GM12878 (cell line): Measurements from ENCODE around the gene LANCL2. TPM values are rescaled to one million over a fixed set of nuclear protein-coding genes. Genes with fewer than 3 reads are reported as not detected.

Source experiments
- ATAC-seq: fragments of 200-7000 bp; cut with Tn5 transposase; 3 replicates; pipeline ENCODE4 v1.9.1; 2020; ENCODE audit warnings: mild to moderate bottlenecking, moderate library complexity
- BruUV-seq: library from RNA; stranded (reverse); fragments of 400-500 nt; replicated peaks from 2 replicates; lab custom pipeline; 2021; lab: Mats Ljungman, UMichigan
- CTCF ChIA-PET: fragments of 300-600 bp; sonication (Branson Sonifier 250); formaldehyde crosslinking; extraction: SDS; loops from one replicate; lab custom pipeline; 2021; ENCODE audit warnings: inconsistent platforms; lab: Yijun Ruan, JAX
- POLR2A ChIA-PET: fragments of 350-600 bp; formaldehyde crosslinking; extraction: SDS; loops from one replicate; lab custom pipeline; 2021; ENCODE audit warnings: inconsistent platforms; lab: Charles Lee
- RAD21 ChIA-PET: fragments of 300-600 bp; sonication (Branson Sonifier 250); formaldehyde crosslinking; loops from one replicate; lab custom pipeline; 2023; ENCODE audit warnings: antibody characterized with exemption; ENCODE audit not compliant: unreplicated experiment; lab: Charles Lee
- SMC1A ChIA-PET: fragments of 300-600 bp; sonication (Branson Sonifier 250); formaldehyde crosslinking; loops from one replicate; lab custom pipeline; 2023; ENCODE audit not compliant: unreplicated experiment, uncharacterized antibody; lab: Charles Lee
- DNase-seq: peaks from one replicate; pipeline ENCODE4 v3.0.0-alpha.2; 2011; ENCODE audit warnings: low read depth, low spot score
- FAIRE-seq: peaks from 3 replicates; lab custom pipeline; 2011; peaks lifted over from hg19 to GRCh38; lab: Jason Lieb, UNC
- H2AFZ ChIP-seq: 2 replicates; pipeline ENCODE4 v1.6.0; 2011; ENCODE audit warnings: low read depth, low read length, control low read depth; ENCODE audit not compliant: control insufficient read depth
- H3K27ac ChIP-seq: 2 replicates; pipeline ENCODE4 v1.5.1; 2011; ENCODE audit warnings: control low read depth; ENCODE audit not compliant: control insufficient read depth, insufficient read depth
- H3K27me3 ChIP-seq, 2 experiments: replicated peaks in 1 of 2; 2 replicates each; pipeline versions ENCODE4 v1.6.0 to v1.6.1; 2011; ENCODE audit warnings: low read length in 1 of 2; ENCODE audit not compliant: control insufficient read depth in 2 of 2, insufficient read depth in 2 of 2
- H3K36me3 ChIP-seq, 2 experiments: 2 replicates each; pipeline ENCODE4 v1.5.1; 2011; ENCODE audit warnings: low read length in 1 of 2; ENCODE audit not compliant: control insufficient read depth in 2 of 2, insufficient read depth in 2 of 2
- H3K4me1 ChIP-seq: 2 replicates; pipeline ENCODE4 v1.6.1; 2011; ENCODE audit warnings: mild to moderate bottlenecking, low read length, moderate library complexity, mixed read lengths; ENCODE audit not compliant: control insufficient read depth, insufficient read depth
- H3K4me2 ChIP-seq: 2 replicates; pipeline ENCODE4 v1.6.0; 2011; ENCODE audit warnings: control low read depth; ENCODE audit not compliant: control insufficient read depth, insufficient read depth
- H3K4me3 ChIP-seq: fragments of 200-600 bp; sonication (generic); 2 replicates; pipeline ENCODE4 v1.5.1; 2016
- H3K79me2 ChIP-seq: 2 replicates; pipeline ENCODE4 v1.6.0; 2011; ENCODE audit warnings: low read length; ENCODE audit not compliant: control insufficient read depth, insufficient read depth
- H3K9ac ChIP-seq: 2 replicates; pipeline ENCODE4 v1.8.0; 2011; ENCODE audit warnings: low read length, control low read depth, mixed read lengths; ENCODE audit not compliant: control insufficient read depth, insufficient read depth
- H3K9me3 ChIP-seq: replicated peaks from 3 replicates; pipeline ENCODE4 v1.5.1; 2011; ENCODE audit warnings: mild to moderate bottlenecking, low read length; ENCODE audit not compliant: control insufficient read depth, insufficient read depth
- H4K20me1 ChIP-seq: 2 replicates; pipeline ENCODE4 v1.6.0; 2011; ENCODE audit not compliant: control insufficient read depth, insufficient read depth
- ATF7 ChIP-seq: fragments of 450-650 bp; IDR thresholded peaks from 2 replicates; pipeline ENCODE4 v1.6.1; 2016; ENCODE audit warnings: low read depth, mild to moderate bottlenecking
- BRCA1 ChIP-seq: IDR thresholded peaks from 2 replicates; pipeline ENCODE4 v1.6.1; 2011; ENCODE audit warnings: low read depth, low read length, improper control_type of control experiment
- HDGF ChIP-seq: fragments of 450-650 bp; IDR thresholded peaks from 2 replicates; pipeline ENCODE4 v1.6.1; 2016; ENCODE audit warnings: antibody characterized with exemption
- IRF5 ChIP-seq: fragments of 450-650 bp; IDR thresholded peaks from 2 replicates; pipeline ENCODE4 v1.6.1; 2017; ENCODE audit warnings: borderline replicate concordance
- KAT2A ChIP-seq: conservative IDR thresholded peaks from 2 replicates; pipeline ENCODE4 v1.6.1; 2011; ENCODE audit warnings: low read depth, low read length; ENCODE audit not compliant: control insufficient read depth
- MAX ChIP-seq: IDR thresholded peaks from 2 replicates; pipeline ENCODE4 v1.6.1; 2012; ENCODE audit warnings: low read depth, low read length, improper control_type of control experiment
- MEF2B ChIP-seq: fragments of 450-650 bp; IDR thresholded peaks from 2 replicates; pipeline ENCODE4 v1.6.1; 2018; ENCODE audit warnings: mild to moderate bottlenecking, moderate library complexity; ENCODE audit not compliant: partially characterized antibody, poor library complexity, severe bottlenecking
- PBX3 ChIP-seq: IDR thresholded peaks from 2 replicates; pipeline ENCODE4 v1.6.1; 2011; ENCODE audit warnings: mild to moderate bottlenecking, low read depth, low read length, moderate library complexity; ENCODE audit not compliant: insufficient replicate concordance
- RBBP5 ChIP-seq: fragments of 200-600 bp; sonication (generic); conservative IDR thresholded peaks from 2 replicates; pipeline ENCODE4 v1.6.1; 2016
- SKIL ChIP-seq: fragments of 450-650 bp; IDR thresholded peaks from 2 replicates; pipeline ENCODE4 v1.6.1; 2017; ENCODE audit warnings: mild to moderate bottlenecking, low read depth, inconsistent platforms; ENCODE audit not compliant: poor library complexity, severe bottlenecking
- SREBF2 ChIP-seq: IDR thresholded peaks from 2 replicates; pipeline ENCODE4 v1.6.1; 2012; ENCODE audit warnings: mild to moderate bottlenecking, low read length
- USF2 ChIP-seq: IDR thresholded peaks from 2 replicates; pipeline ENCODE4 v1.6.1; 2011; ENCODE audit warnings: low read depth, low read length, improper control_type of control experiment, borderline replicate concordance
- YY1 ChIP-seq: IDR thresholded peaks from 2 replicates; pipeline ENCODE4 v1.6.1; 2011; ENCODE audit warnings: low read depth, mild to moderate bottlenecking, low read length
- ZNF592 ChIP-seq: fragments of 450-650 bp; IDR thresholded peaks from 2 replicates; pipeline ENCODE4 v1.6.1; 2017; ENCODE audit warnings: mild to moderate bottlenecking, moderate library complexity
- WGBS: methylation state at CpG from one replicate; pipeline ENCODE4 v1.1.6; 2016; ENCODE audit warnings: low lambda C conversion rate; ENCODE audit not compliant: insufficient replicate concordance, insufficient coverage; ENCODE audit errors: missing lambda C conversion rate; 5-methylcytosine and 5-hydroxymethylcytosine counted together
- in situ Hi-C: fragments of 300-500 bp; cut with MboI; formaldehyde crosslinking; loops from 9 replicates; pipeline ENCODE4 v1.14.3; 2018; ENCODE audit warnings: mixed read lengths
- intact Hi-C: fragments of 100-400 bp; cut with micrococcal nuclease; formaldehyde crosslinking; loops from one replicate; pipeline ENCODE4 v1.14.2; 2022; ENCODE audit not compliant: unreplicated experiment
- polyA plus RNA-seq, 11 experiments: library from polyadenylated mRNA; depleted of rRNA in 4 of 11; unstranded in 6 of 11; stranded (reverse) in 5 of 11; fragments of >200 nt; fragmentation: Nextera tagmentation in 4 of 11; fragmentation: Illumina TruSeq in 1 of 11; extraction: Ambion mirVana in 4 of 11; extraction: Trizol in 1 of 11; gene quantifications; 1 replicate in 1 of 11; 2 replicates in 10 of 11; pipeline versions ENCODE4 v1.2.1 to v1.2.3, GENCODE V29; 2011 to 2016; ENCODE audit warnings: inconsistent platforms in 2 of 11, missing spikeins in 2 of 11, low read depth in 1 of 11
- total RNA-seq, 4 experiments: library from RNA; depleted of rRNA in 3 of 4; stranded (reverse); fragments of >200 nt in 3 of 4; fragmentation: Illumina TruSeq in 1 of 4; extraction: Trizol in 1 of 4; gene quantifications; 2 replicates each; pipeline versions ENCODE4 v1.2.1 to v1.2.3, GENCODE V29; 2013 to 2021

LANCL2 gene
- total and polyA plus RNA-seq, 10 of the 15 experiments (the other 5 are each of a cell fraction or from before 2014, with no cell fraction given), result 8.1 to 28.6 (median 16.4) TPM

- Histone ChIP-seq H4K20me1 (no peaks in the 10 kb centered on the region), H3K79me2 (peaks cover 2% of the 10 kb centered on the region), H3K9ac (no peak overlapping the region), H3K4me1 (peaks cover 1% of the 10 kb centered on the region), H3K9me3 (no peaks in the 10 kb centered on the region), H3K4me2 (no peak overlapping the region), H2AFZ (no peak overlapping the region), H3K27ac (no peak overlapping the region), H3K27me3 (no peaks in the 10 kb centered on the region), H3K36me3 (peaks cover 18 to 38% of the 10 kb centered on the region in 2 experiments), H3K4me3 (no peak overlapping the region)
- FAIRE-seq (no peak), ATAC-seq (no peak), DNase-seq (no peak)
- RAD21 ChIA-PET, result no interaction called here
- BruUV-seq, result no TSS peak
- WGBS, result 98% methylated on average over 13 of the region's 13 CpGs
- in situ Hi-C loops, result no loop called here
- POLR2A ChIA-PET, result no interaction called here
- intact Hi-C loops, result no loop called here
- SMC1A ChIA-PET, result no interaction called here
- CTCF ChIA-PET, result no interaction called here
- TF ChIP-seq USF2 (no peak), SKIL (no peak), ATF7 (no peak), HDGF (no peak), MEF2B (no peak), KAT2A (no peak), BRCA1 (no peak), MAX (no peak), ZNF592 (no peak), RBBP5 (no peak), IRF5 (no peak), PBX3 (no peak), YY1 (no peak), SREBF2 (no peak)
These were observed 112.7 kb downstream of the LANCL2 start for GRCh38 chr7:55477781-55478374.
